Adipose tissue (tissue), 3 donors: ENCODE measurements around the gene PRKACA. TPM values are rescaled to one million over a fixed set of nuclear protein-coding genes. Genes with fewer than 3 reads are reported as not detected.
A peak's percentile ranks its signal among the peaks of the same experiment; 100 is the strongest.

Source experiments
- H3K27ac ChIP-seq: one replicate; pipeline ENCODE4 v1.5.1; 2013; ENCODE audit warnings: low read depth, low read length
- WGBS, 3 donors: extraction: QIAGEN DNeasy Blood & Tissue Kit; methylation state at CpG; one replicate each; pipeline ENCODE4 v1.1.7; 2013; 5-methylcytosine and 5-hydroxymethylcytosine counted together
- polyA plus RNA-seq, 3 donors: library from polyadenylated mRNA; stranded (reverse); fragments of 200-250 nt; gene quantifications; one replicate each; pipeline ENCODE4 v1.2.3, GENCODE V29; 2013
- donor health status: healthy with polysubstance abuse.
- donor health status: Bipolar disorder and iron deficiency.
- donor health status: healthy.

The PRKACA gene
- polyA plus RNA-seq, 3 donors = 29.8 to 95.5 (median 73.2) TPM

DNA sequence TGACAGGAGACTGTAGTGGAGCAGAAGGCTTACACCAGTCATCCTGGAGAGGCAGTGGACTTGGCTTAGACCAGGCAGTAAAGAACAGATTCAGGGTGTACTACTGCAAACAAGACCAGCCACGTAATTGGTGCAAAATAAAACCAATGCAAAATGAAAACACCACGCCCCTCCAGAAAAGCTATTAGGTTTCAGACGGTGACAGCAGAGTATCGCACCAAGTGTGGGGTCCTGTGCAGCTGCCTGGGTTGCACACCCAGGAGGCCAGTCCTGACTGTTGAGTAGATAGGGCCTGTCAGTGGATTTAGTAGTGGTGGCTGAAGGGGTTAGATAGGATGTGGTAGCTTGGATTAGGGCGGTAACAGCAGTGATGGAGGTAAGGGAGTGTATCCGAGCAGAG lies 5.4 kb upstream of the PRKACA start:
- WGBS, 3 donors = 92 to 96% (median 94%) methylated on average over 6 of the region's 6 CpGs
- no peak overlapping the region for H3K27ac ChIP-seq

DNA sequence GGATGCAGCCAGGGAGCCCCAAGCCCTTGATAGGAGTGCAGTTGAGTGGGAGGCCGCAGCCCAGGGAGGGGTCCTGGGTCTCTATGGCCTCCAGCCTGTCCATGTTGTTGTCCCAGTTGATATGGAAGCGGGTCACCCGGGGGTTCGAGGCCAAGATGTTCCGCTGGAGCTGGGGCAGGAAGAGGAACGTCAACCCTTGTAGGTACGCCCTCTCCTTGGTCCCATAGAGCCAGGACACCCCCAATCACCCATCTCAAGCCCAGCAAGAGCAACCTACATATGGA lies 2.9 kb upstream of the PRKACA start:
- WGBS, 3 donors = 94 to 95% (median 94%) methylated on average over 7 of the region's 7 CpGs
- H3K27ac ChIP-seq = no peak overlapping the region

DNA sequence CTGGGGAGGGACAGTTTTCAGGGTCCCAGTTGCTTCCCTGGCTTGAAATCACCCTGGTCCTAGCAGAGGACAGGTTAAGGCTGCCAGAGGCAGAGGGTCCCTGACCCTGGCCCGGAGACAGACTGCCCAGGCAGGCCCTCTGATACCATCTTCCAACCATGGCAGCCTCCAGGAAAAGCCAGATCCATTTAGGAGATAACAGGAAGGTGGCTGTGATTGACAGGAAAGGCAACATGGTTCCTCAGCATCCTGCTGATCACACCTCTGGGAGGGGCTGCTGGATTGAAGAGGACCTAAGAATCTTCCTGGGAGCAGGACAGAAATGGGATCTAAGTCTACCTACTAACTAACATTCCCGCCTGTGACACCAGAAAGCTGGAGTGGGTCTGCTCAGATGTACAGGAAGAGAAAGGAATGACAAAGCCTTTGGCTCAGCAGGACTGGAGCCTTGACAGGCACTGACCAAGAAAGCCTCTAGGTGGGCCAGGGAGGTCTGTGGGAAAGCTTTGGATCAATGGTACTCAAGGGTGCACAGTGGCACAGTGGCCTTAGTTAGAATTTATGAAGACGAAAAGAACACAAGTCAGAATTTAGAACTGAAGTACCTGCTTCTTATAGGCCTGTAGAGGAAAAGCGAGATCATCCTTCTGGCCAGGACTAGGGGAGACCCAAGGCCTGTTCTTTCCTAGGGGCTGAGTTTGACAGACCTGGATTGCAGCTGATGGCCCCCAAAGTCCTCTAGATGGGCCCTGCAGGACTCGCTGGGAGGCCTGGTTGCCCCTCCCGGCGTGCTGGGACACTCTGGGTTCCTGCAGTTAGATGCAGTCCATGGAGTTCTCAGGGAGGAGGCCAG lies 2.3 kb upstream of the PRKACA start:
- 86 to 93% (median 91%) methylated on average over 7 of the region's 7 CpGs for WGBS, 3 donors
- H3K27ac ChIP-seq = no peak overlapping the region

DNA sequence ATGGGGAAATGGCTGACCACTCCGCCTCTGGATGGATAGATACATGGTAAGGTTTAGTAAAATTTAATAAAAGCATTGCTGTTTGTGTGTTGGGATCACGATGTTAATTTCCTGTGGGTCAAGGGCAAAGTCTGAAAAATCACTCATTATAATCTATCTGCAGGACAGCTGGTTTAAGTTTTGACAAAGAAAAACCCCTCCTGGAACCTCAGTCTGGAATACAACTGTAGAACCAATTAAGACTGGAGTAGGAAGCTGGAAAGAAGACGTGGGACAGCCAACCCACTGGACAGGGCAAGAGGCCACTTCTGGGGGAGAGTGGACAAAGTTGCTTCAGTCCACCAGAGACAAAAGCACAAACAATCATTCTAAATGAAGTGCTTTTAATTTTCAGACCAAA lies 1.6 kb upstream of the PRKACA start:
- no peak overlapping the region for H3K27ac ChIP-seq
- 21 to 31% (median 31%) methylated on average over 3 of the region's 3 CpGs for WGBS, 3 donors

DNA sequence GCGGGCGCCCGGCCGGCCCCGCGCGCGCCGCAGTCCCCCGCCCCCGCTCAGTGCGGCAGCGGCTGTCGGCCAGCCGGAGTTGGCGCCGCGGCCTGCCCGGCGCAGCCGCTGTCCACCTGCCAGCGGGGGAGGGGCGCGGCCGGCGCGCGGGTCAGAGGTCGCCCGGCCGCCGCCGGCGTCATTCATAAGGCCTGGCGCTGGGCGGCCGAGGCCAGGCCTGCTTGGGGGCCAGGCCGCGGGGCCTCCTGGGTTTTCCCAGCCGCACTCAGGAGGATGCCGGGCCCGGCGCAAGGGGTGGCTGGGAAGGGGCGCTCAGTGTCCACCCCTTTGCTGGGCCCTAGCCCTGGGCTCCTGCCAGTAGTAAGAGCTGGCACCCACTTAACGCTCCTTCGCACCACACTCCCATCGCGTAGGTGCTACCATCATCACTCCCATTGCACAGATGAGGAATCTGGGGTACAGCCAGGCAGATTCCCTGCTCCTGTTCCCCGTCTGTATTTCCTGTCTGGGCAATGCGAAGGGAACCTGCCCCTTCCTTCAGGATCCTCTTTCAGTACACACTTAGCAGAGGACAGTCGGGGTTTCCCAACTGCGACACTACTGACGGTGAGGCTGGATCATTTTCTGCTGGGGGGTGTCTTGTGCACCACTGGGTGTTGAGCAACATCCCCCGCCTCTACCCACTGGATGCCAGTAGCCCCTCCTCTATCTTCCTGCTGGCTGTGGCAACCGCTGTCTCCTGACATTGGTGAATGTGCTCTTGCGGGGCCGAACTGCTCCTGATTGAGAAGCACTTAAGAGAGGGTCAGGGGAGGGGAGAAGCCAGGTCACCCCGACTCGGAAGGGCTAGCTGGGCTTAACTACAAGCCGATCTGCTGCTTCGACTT lies 846 bp upstream of the PRKACA start:
- WGBS, 3 donors = 1 to 3% (median 2%) methylated on average over 40 to 61 of the region's 61 CpGs
- H3K27ac ChIP-seq = peak overlapping the region; percentile 96

DNA sequence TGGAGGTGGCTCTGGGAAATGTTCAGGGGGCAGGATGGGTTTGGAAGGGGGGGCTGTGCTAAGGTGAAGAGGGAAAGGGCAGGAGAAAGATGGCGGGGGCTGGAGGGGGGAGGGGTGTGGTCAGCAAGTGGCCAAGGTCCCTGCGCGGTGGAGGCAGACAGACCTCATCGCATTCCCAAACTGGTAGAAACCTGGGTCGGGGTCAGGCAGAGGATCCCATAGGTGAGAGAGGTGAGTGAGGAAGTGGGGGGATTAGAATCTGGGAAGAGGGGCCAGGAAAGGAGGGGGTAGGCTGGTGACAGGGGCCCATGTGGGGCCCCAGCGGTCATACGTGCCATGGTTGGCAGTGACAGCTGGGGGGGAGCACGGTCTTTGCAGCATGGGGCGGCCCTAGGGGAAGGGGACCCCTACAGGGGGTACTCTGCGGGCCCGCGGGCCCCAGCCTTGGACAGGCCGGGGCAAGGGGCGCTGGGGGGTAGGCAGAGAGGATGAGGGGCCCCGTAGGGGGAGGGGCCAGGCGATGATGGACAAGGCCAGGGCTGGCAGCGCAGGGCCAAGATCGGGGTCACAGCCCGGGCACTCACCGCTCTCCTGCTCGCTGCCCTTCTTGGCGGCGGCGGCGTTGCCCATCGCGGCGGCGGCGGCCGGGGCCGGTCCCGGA lies 514 bp downstream of the PRKACA start:
- H3K27ac ChIP-seq = no peak overlapping the region

DNA sequence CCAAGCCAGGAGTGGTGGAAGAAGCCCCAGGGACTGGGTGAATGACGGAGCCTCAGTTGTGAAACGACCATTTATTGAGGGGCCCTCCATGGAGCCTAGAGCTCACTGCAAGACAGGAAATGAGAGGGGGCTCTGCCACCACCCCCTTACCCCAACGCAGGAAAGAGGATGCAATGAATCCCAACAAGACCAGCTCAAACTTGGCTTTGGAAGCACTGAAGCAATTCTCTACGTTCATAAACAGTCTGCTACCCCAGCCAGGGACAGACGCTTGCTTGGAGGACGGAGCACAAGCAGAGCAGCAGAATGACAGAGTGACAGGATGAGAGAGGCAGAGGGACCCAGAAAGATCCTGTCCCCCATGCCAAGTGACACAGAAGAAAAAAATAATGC lies 1.0 kb downstream of the PRKACA start:
- WGBS, 3 donors = 10 to 13% (median 13%) methylated on average over 6 of the region's 6 CpGs
- H3K27ac ChIP-seq = no peak overlapping the region

More for the DNA sequence above, 514 bp downstream of the PRKACA start:
- WGBS, 3 donors = 0 to 2% (median 1%) methylated on average over 21 to 32 of the region's 33 CpGs

DNA sequence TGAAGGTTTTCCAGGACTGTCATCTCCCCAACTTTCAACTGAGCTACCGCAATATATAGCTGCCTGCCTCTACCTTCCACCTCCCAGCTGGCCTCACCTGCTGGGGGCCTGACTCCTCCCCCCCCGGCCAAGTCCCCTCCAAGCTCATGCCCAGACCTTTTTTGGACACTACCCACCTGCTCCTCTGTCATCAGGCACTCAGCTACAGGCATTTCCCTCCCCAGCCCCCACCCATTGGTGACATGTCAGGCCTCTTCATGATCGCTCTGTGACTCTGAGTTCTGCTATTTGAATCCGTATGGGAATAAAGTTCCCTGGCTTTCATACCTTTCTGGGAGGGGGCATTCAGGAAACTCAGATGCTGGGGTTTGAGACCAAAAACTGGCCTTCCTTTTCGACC lies 1.8 kb downstream of the PRKACA start:
- no peak overlapping the region for H3K27ac ChIP-seq
- WGBS, 3 donors = 65 to 80% (median 72%) methylated on average over 5 of the region's 5 CpGs

DNA sequence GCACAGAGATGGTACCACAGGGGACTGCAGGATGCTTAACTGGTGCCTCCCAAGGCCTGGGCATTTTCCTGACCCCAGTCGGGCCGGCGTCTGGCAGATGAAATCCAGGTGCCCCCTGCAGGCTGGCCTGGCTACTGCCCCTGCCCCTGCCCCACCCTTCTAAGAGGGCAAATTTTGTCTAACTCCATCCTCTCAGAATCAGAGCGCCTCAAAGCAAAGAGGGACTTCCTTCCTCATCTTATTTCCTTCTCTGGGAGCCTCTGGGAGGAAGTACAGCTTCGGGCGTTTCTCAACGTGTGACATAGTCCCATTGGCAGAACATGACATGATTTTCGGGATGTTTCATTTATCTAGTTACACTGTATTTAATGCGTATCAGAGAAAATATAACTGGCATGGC lies 2.7 kb downstream of the PRKACA start:
- no peak overlapping the region for H3K27ac ChIP-seq
- WGBS, 3 donors = 21 to 44% (median 27%) methylated on average over 9 of the region's 9 CpGs

DNA sequence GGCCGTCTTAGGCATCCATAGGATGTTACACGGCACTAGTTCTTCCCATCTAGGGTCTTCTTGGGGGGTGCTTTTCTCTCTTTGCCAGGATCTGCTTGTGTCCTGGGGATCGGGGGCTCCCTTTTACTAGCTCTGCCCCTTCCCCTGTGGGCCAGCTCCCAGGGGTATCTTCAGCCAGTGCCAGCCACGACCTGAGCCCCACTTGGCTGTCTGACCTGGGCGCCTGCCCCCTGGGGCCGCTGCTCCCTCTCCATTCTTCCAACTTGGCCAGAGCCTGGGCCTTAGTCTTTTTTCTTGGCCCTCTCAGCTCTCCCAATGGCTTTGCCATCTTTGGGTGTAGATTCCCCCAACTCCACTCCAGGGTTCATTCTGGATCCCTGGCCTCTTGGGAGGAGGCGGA lies 3.1 kb downstream of the PRKACA start:
- WGBS, 3 donors = 77 to 87% (median 83%) methylated on average over 7 of the region's 7 CpGs

DNA sequence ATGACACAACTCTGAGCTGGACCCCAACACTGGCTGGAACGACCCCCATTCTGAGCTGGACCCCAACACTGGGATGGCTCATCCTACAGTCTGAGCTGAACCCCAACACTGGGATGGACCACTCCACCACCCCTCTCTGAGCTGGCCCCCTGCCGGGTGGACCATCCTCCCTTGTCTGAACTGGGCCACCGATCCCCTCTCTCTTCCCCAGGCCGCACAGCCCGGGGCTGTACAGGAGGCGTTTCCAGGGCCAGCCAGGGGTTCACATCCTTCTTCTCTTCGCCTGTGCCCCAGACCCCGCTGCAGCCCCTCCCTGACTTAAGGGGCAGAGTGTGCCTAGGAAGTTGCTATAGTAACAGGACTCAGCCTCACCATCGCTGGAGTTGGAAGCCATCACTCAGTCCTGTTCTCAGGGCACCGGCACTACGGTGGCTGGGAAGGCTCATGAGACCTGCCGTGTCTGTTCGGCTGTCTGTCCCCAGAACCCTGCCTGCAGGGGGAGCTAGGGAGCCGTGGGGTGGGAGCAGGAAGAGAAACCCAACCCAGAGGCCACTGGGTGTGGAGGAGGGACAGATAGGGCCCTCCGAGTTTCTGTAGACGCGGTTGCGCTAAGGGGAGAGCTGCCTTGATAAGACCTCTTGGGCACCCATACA lies 3.7 kb downstream of the PRKACA start:
- peak overlapping the region; percentile 44 for H3K27ac ChIP-seq
- 81 to 83% (median 82%) methylated on average over 18 of the region's 18 CpGs for WGBS, 3 donors

More for the DNA sequence above, 3.1 kb downstream of the PRKACA start:
- H3K27ac ChIP-seq = peak overlapping the region; percentile 17

DNA sequence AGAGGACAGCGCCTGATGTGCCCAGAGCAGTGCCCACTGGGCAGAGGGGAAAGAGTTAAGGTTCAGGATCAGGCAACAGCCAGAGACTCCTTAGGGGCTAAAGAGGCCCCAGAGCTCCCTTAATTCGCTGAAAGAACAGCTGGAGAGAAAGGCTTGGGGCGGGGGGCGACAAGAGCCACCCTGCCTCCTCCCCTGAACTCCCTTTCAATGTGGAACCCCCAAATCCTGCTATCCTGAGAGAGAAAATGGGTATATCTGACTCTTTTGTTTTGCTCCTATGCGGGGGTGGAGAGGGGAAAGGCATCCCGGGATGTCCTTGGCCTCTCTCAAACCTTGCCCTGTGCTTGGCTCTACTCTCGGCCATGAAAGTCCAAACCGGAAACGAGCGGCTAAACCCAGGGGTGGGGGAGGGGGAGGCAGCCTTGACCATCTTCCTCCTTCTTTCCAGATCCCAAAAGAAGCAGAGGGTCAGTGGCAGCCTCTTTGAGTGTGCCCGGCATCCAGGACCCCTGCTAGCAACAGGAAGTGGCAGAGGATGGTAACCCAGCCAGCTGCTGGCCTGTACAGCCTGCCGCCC lies 4.7 kb downstream of the PRKACA start:
- 30 to 42% (median 39%) methylated on average over 12 of the region's 12 CpGs for WGBS, 3 donors
- peak overlapping the region; percentile 44 for H3K27ac ChIP-seq

DNA sequence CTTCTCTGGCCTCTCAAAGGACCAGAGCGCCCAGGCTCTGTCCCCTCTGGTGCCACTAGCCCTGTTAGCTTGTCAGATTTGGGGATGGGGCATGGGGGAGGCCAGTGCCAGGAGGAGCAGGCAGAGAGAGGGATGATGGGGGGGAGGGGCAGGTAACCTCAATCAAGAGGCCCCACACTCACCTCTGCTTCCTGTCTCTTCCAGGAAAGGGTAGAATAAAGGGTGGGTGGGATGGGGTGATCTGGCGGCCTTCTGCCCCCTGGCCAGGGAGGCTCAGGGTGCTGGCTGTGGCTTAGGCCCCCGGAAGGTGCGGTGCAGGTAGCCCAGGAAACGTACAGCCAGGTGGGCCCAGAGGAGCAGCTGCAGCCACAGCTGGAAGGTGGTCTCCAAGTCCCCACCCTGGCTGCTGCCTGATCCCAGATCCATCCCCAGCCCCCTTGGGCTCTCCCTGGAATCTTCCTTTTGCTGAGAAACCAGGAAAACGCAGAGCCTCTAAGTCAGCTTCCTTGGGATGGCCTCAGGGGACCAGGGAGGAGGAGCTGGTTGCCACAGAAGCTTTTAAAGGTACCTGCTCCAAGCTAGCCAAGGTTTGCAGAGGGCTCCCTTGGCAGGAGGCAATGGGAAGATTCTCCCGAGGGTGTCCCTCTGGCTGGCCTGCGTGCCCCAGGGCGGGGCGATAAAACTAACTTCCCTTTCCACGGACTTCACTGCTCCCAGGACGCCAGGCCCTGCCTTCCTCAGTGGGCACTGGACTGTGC lies 5.3 kb downstream of the PRKACA start:
- WGBS, 3 donors = 42 to 82% (median 54%) methylated on average over 12 of the region's 12 CpGs

DNA sequence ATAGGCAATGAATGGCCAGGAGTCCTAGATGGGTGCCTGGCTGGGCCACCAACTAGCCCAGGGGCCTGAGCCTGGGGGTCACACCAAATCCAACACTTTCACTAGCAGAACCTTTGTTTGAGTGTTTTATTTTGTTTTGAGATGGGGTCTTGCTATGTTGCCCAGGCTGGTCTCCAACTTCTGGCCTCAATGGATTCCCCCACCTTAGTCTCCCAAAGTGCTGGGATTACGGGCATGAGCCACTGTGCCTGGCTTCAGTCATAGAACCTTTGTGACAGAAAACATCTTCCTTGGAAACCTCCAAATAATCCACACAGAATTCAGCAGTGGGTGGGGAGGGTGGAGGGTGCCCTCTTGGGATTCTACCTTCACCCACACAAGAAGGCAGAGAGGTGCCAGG lies 6.1 kb downstream of the PRKACA start:
- no peak overlapping the region for H3K27ac ChIP-seq

More for the DNA sequence above, 5.3 kb downstream of the PRKACA start:
- H3K27ac ChIP-seq = no peak overlapping the region

DNA sequence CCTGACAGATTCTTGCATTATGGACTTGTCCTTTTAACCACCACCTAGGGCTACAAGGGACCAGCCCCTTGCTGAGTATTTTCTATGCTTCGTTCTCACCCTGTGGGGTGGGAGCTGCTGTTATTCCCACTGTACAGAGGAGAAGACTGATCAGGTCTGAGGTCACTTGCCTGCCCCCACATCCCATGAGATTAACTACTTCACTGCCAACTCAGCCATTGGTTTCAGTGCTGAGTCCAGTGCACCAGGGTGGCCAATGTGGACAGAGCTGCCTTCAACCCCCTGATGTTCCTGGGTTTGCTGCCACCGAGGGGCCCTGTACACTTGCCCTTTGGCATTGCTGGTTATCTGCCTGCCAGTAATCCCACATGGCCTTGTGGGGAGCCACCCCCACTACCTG lies 6.9 kb downstream of the PRKACA start:
- 51 to 62% (median 53%) methylated on average over 2 of the region's 2 CpGs for WGBS, 3 donors
- H3K27ac ChIP-seq = no peak overlapping the region

More for the DNA sequence above, 6.1 kb downstream of the PRKACA start:
- 82 to 90% (median 88%) methylated on average over 1 of the region's 1 CpG for WGBS, 3 donors

DNA sequence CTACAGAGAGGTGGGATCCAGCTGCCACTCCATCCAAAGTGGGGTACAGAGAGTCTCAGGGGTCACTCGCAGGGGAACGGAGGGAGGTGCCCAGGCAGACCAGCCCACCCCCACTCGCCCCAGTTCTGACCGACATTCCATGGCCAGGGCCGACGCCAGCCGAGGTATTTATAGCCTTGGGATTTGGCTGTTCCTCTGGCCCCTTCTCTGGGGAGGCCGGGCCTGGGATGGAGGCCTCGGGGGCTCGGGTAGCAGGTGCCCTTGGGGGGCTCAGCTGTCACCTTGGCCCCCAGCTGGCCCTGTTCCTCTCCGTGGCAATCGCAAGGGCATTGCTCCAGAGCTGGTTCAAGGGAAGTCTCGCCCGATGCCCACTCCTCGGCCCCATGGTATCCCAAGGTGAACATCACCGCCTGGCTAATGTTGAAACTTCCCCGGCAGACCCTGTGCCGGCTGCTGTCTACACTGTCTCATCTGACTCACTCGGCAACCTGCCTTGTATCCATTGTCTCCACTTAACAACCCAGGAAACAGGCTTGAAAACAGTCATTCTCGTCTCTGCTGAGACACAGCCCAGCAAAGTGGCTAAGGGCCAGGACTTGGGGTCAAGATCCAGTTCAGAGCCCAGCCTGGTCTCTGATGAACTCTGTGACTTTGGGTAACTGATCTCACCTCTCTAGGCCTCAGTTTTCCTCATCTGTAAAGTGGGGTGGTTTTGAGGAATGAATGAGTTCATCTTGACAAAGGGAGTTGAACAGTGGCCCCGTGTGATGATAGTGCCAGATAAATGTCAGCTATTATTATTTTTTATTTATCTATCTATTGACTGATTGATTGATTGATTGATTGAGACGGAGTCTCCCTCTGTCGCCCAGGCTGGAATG lies 9.7 kb downstream of the PRKACA start:
- no peak overlapping the region for H3K27ac ChIP-seq
- 62 to 80% (median 72%) methylated on average over 23 of the region's 23 CpGs for WGBS, 3 donors

DNA sequence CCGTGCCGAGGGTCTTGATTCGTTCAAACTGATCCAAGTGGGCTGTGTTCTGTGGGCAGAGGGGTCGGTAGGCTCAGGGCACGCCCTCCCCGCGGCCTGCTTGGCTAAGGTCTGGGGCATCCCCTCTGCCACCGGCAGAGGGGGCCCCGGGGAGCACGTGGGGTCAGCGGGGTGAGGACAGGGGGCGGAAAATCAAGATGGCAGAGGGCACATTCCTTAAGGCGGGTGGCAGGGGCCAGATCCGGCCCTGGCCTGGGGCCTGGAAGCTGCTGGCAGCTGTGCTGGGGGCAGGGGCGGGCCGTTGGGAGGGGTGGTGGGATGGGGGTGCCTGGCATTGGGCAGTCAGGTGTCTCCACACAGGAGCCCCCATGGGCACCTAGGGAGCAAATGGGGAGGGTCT lies 10.7 kb downstream of the PRKACA start:
- WGBS, 3 donors = 89 to 95% (median 92%) methylated on average over 13 to 16 of the region's 16 CpGs
- H3K27ac ChIP-seq = no peak overlapping the region
